T-helper 2 cell (primary cell): ENCODE measurements around the gene DTNA.
"Not testable (repeated sequence)": the region's sequence is repeated elsewhere in the genome, so short reads cannot be mapped to it uniquely, and the experiment has no call there.

Source experiments
- DNase-seq, 5 experiments: peaks; one replicate each; pipeline versions ENCODE4 v3.0.0 to v3.0.0-alpha.2; 2012 to 2022
- total RNA-seq, 2 donors: gene quantifications; one replicate each; lab custom pipeline; 2026; lab: John Stamatoyannopoulos, UW

DTNA gene
- total RNA-seq = 0 to 0.13 reads per million in 2 donors

- no peak for DNase-seq
These were observed at the start of gene DTNA for GRCh38 chr18:34709750-34710441. Gene DTNA, plus strand, starts transcription at chr18:34710298. Its CDS starts 45,679 bp downstream, at chr18:34755977.

GRCh38 chr18:34660572-34660971 lies 49.5 kb upstream of the DTNA start:
- no peak for DNase-seq

- DNase-seq = peak in 1 of 5 experiments; percentile 19
These were observed 48.5 kb upstream of the DTNA start for GRCh38 chr18:34661464-34662087.

GRCh38 chr18:34676816-34677574 lies 33.1 kb upstream of the DTNA start:
- no peak for DNase-seq

- peak in 1 of 5 experiments; percentile 8 for DNase-seq
These were observed 20.3 kb upstream of the DTNA start for GRCh38 chr18:34689750-34690149.

- DNase-seq = no peak
These were observed 18.5 kb upstream of the DTNA start for GRCh38 chr18:34691614-34692013.

- no peak for DNase-seq
These were observed 15.4 kb upstream of the DTNA start for GRCh38 chr18:34694591-34695165.

GRCh38 chr18:34695310-34695709 lies 14.8 kb upstream of the DTNA start:
- no peak for DNase-seq

- DNase-seq = no peak
These were observed 13.4 kb upstream of the DTNA start for GRCh38 chr18:34696671-34697070.

- no peak for DNase-seq
These were observed 12.9 kb upstream of the DTNA start for GRCh38 chr18:34697233-34697632.

- no peak for DNase-seq
These were observed 12.2 kb upstream of the DTNA start for GRCh38 chr18:34697891-34698290.

GRCh38 chr18:34701911-34702310 lies 8.2 kb upstream of the DTNA start:
- no peak for DNase-seq

- no peak for DNase-seq
These were observed 7.3 kb upstream of the DTNA start for GRCh38 chr18:34702814-34703213.

- no peak for DNase-seq
These were observed 6.0 kb upstream of the DTNA start for GRCh38 chr18:34704074-34704473.

- no peak for DNase-seq
These were observed 5.3 kb upstream of the DTNA start for GRCh38 chr18:34704823-34705222.

- DNase-seq = no peak
These were observed 2.4 kb upstream of the DTNA start for GRCh38 chr18:34707670-34708069.

GRCh38 chr18:34709104-34709503 lies 994 bp upstream of the DTNA start:
- no peak for DNase-seq

- DNase-seq = no peak
These were observed 388 bp downstream of the DTNA start for GRCh38 chr18:34710458-34710914.

- DNase-seq = no peak
These were observed 836 bp downstream of the DTNA start for GRCh38 chr18:34710934-34711333.

- DNase-seq = not testable (repeated sequence)
These were observed 6.0 kb downstream of the DTNA start for GRCh38 chr18:34716111-34716510.

- DNase-seq = no peak
These were observed 8.5 kb downstream of the DTNA start for GRCh38 chr18:34718610-34719009.

GRCh38 chr18:34720220-34720619 lies 10.1 kb downstream of the DTNA start:
- no peak for DNase-seq

- DNase-seq = peak in 1 of 5 experiments; percentile 34
These were observed 13.0 kb downstream of the DTNA start for GRCh38 chr18:34723143-34723542.
